Astrocyte (in vitro differentiated cells and primary cell): Measurements from ENCODE around the gene TAL1. TPM values are rescaled to one million over a fixed set of nuclear protein-coding genes. Genes with fewer than 3 reads are reported as not detected.

Experiments used
- DNase-seq: peaks from one replicate; pipeline ENCODE4 v3.0.0-alpha.2; 2010; ENCODE audit warnings: low read depth
- FAIRE-seq: peaks from 2 replicates; lab custom pipeline; 2011; peaks lifted over from hg19 to GRCh38; lab: Jason Lieb, UNC
- H2AFZ ChIP-seq: 2 replicates; pipeline ENCODE4 v1.6.0; 2012; ENCODE audit warnings: low read depth, low read length, inconsistent platforms
- H3K27ac ChIP-seq: 2 replicates; pipeline ENCODE4 v1.5.1; 2011; ENCODE audit warnings: low read depth, low read length, inconsistent platforms
- H3K27me3 ChIP-seq: 2 replicates; pipeline ENCODE4 v1.6.0; 2011; ENCODE audit warnings: low read length, inconsistent platforms; ENCODE audit not compliant: insufficient read depth
- H3K36me3 ChIP-seq: 2 replicates; pipeline ENCODE4 v1.5.1; 2011; ENCODE audit warnings: low read length, inconsistent platforms; ENCODE audit not compliant: insufficient read depth
- H3K4me1 ChIP-seq: 2 replicates; pipeline ENCODE4 v1.5.1; 2011; ENCODE audit warnings: low read length, inconsistent platforms; ENCODE audit not compliant: insufficient read depth
- H3K4me2 ChIP-seq: 2 replicates; pipeline ENCODE4 v1.6.0; 2012; ENCODE audit warnings: low read length, inconsistent platforms
- H3K4me3 ChIP-seq: 2 replicates; pipeline ENCODE4 v1.5.1; 2011; ENCODE audit warnings: low read depth, mild to moderate bottlenecking, low read length, inconsistent platforms; ENCODE audit not compliant: insufficient read depth
- H3K79me2 ChIP-seq: 2 replicates; pipeline ENCODE4 v1.6.0; 2012; ENCODE audit warnings: mild to moderate bottlenecking, low read length, inconsistent platforms; ENCODE audit not compliant: insufficient read depth
- H3K9ac ChIP-seq: 2 replicates; pipeline ENCODE4 v1.6.0; 2012; ENCODE audit warnings: mild to moderate bottlenecking, low read length, inconsistent platforms
- H3K9me3 ChIP-seq: 2 replicates; pipeline ENCODE4 v1.5.1; 2012; ENCODE audit warnings: low read depth, mild to moderate bottlenecking, low read length, inconsistent platforms; ENCODE audit not compliant: insufficient read depth
- H4K20me1 ChIP-seq: 2 replicates; pipeline ENCODE4 v1.6.0; 2012; ENCODE audit warnings: low read length, inconsistent platforms; ENCODE audit not compliant: insufficient read depth
- H3K27ac Mint-ChIP-seq: one replicate; pipeline ENCODE4 v1.8.0; 2021; ENCODE audit warnings: mild to moderate bottlenecking, mixed read lengths; ENCODE audit not compliant: unreplicated experiment
- H3K27me3 Mint-ChIP-seq: one replicate; pipeline ENCODE4 v1.8.0; 2021; ENCODE audit warnings: low read depth, mixed read lengths; ENCODE audit not compliant: unreplicated experiment
- H3K36me3 Mint-ChIP-seq: one replicate; pipeline ENCODE4 v1.8.0; 2021; ENCODE audit warnings: low read depth, mixed read lengths; ENCODE audit not compliant: unreplicated experiment
- H3K4me1 Mint-ChIP-seq: one replicate; pipeline ENCODE4 v1.8.0; 2021; ENCODE audit warnings: low read depth, mixed read lengths; ENCODE audit not compliant: unreplicated experiment
- H3K4me3 Mint-ChIP-seq: one replicate; pipeline ENCODE4 v1.8.0; 2021; ENCODE audit warnings: mild to moderate bottlenecking, moderate library complexity, mixed read lengths; ENCODE audit not compliant: unreplicated experiment
- H3K9me3 Mint-ChIP-seq: one replicate; pipeline ENCODE4 v1.8.0; 2021; ENCODE audit warnings: mild to moderate bottlenecking, mixed read lengths; ENCODE audit not compliant: unreplicated experiment
- CTCF ChIP-seq: IDR thresholded peaks from 2 replicates; pipeline ENCODE4 v1.5.1; 2011; ENCODE audit warnings: low read depth, mild to moderate bottlenecking, inconsistent platforms, low read length, moderate library complexity; ENCODE audit not compliant: insufficient read depth
- EZH2 ChIP-seq: IDR thresholded peaks from 2 replicates; pipeline ENCODE4 v1.6.1; 2012; ENCODE audit warnings: mild to moderate bottlenecking, low read length, inconsistent platforms; ENCODE audit not compliant: insufficient read depth
- total RNA-seq: library from RNA; stranded (reverse); gene quantifications from 2 replicates; pipeline ENCODE4 v1.2.1, GENCODE V29; 2021

The TAL1 gene
- total RNA-seq, 1 donor from 2014 or later = 0.14 TPM

- no peak overlapping the region for H3K9ac ChIP-seq
- H3K79me2 ChIP-seq = no peaks in the 10 kb centered on the region
- no peaks in the 10 kb centered on the region for H4K20me1 ChIP-seq
- Mint-ChIP-seq H3K9me3 (peaks cover 2% of the 10 kb centered on the region), H3K4me1 (peaks cover 3% of the 10 kb centered on the region), H3K27ac (no peak overlapping the region), H3K36me3 (no peaks in the 10 kb centered on the region), H3K4me3 (peak overlapping the region; percentile 54), H3K27me3 (peaks cover 36% of the 10 kb centered on the region)
- H3K9me3 ChIP-seq = no peaks in the 10 kb centered on the region
- H2AFZ ChIP-seq = no peak overlapping the region
- FAIRE-seq (no peak), DNase-seq (no peak)
- H3K4me1 ChIP-seq = peaks cover 8% of the 10 kb centered on the region
- no peak overlapping the region for H3K4me3 ChIP-seq
- no peaks in the 10 kb centered on the region for H3K36me3 ChIP-seq
- TF ChIP-seq EZH2 (no peak), CTCF (no peak)
- no peak overlapping the region for H3K4me2 ChIP-seq
- H3K27me3 ChIP-seq = no peaks in the 10 kb centered on the region
- H3K27ac ChIP-seq = no peak overlapping the region
Measured at GRCh38 chr1:47209091-47209490, 22.9 kb downstream of the TAL1 start.

GRCh38 chr1:47208374-47208850 lies 23.6 kb downstream of the TAL1 start:
- FAIRE-seq (no peak), DNase-seq (no peak)
- peak overlapping the region; percentile 15 for H3K4me2 ChIP-seq
- no peaks in the 10 kb centered on the region for H3K27me3 ChIP-seq
- H4K20me1 ChIP-seq = no peaks in the 10 kb centered on the region
- H3K4me1 Mint-ChIP-seq = peaks cover 3% of the 10 kb centered on the region
- no peaks in the 10 kb centered on the region for H3K9me3 ChIP-seq
- H3K79me2 ChIP-seq = no peaks in the 10 kb centered on the region
- no peaks in the 10 kb centered on the region for H3K36me3 ChIP-seq
- H3K27ac ChIP-seq = no peak overlapping the region
- H3K36me3 Mint-ChIP-seq = no peaks in the 10 kb centered on the region
- TF ChIP-seq CTCF = no peak
- TF ChIP-seq EZH2 = no peak
- H3K27ac Mint-ChIP-seq = no peak overlapping the region
- no peak overlapping the region for H2AFZ ChIP-seq
- no peak overlapping the region for H3K9ac ChIP-seq
- H3K4me3 ChIP-seq = no peak overlapping the region
- H3K4me3 Mint-ChIP-seq = no peak overlapping the region
- peaks cover 8% of the 10 kb centered on the region for H3K4me1 ChIP-seq
- peaks cover 37% of the 10 kb centered on the region for H3K27me3 Mint-ChIP-seq
- peaks cover 2% of the 10 kb centered on the region for H3K9me3 Mint-ChIP-seq

GRCh38 chr1:47207803-47208373 lies 24.1 kb downstream of the TAL1 start:
- TF ChIP-seq CTCF = no peak
- no peak for TF ChIP-seq EZH2
- Histone ChIP-seq H4K20me1 (no peaks in the 10 kb centered on the region), H3K9me3 (no peaks in the 10 kb centered on the region), H3K4me1 (peaks cover 8% of the 10 kb centered on the region), H3K4me2 (peak overlapping the region; percentile 15), H2AFZ (no peak overlapping the region), H3K27me3 (no peaks in the 10 kb centered on the region), H3K9ac (no peak overlapping the region), H3K27ac (no peak overlapping the region), H3K4me3 (no peak overlapping the region), H3K36me3 (no peaks in the 10 kb centered on the region), H3K79me2 (no peaks in the 10 kb centered on the region)
- H3K4me1 Mint-ChIP-seq = peaks cover 3% of the 10 kb centered on the region
- H3K9me3 Mint-ChIP-seq = peaks cover 6% of the 10 kb centered on the region
- peaks cover 37% of the 10 kb centered on the region for H3K27me3 Mint-ChIP-seq
- DNase-seq (no peak), FAIRE-seq (no peak)
- H3K27ac Mint-ChIP-seq = no peak overlapping the region
- no peaks in the 10 kb centered on the region for H3K36me3 Mint-ChIP-seq
- no peak overlapping the region for H3K4me3 Mint-ChIP-seq
